ENCODE data around the gene LONRF2.

LONRF2 gene

GRCh38 chr2:100268986-100269385, 53.3 kb downstream of the LONRF2 start:
- TF ChIP-seq, protein P1, sequence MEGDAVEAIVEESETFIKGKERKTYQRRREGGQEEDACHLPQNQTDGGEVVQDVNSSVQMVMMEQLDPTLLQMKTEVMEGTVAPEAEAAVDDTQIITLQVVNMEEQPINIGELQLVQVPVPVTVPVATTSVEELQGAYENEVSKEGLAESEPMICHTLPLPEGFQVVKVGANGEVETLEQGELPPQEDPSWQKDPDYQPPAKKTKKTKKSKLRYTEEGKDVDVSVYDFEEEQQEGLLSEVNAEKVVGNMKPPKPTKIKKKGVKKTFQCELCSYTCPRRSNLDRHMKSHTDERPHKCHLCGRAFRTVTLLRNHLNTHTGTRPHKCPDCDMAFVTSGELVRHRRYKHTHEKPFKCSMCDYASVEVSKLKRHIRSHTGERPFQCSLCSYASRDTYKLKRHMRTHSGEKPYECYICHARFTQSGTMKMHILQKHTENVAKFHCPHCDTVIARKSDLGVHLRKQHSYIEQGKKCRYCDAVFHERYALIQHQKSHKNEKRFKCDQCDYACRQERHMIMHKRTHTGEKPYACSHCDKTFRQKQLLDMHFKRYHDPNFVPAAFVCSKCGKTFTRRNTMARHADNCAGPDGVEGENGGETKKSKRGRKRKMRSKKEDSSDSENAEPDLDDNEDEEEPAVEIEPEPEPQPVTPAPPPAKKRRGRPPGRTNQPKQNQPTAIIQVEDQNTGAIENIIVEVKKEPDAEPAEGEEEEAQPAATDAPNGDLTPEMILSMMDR (IDR thresholded peaks at IDR 0.05), result no peak
- H3K27me3 ChIP-seq, result no peaks in the 10 kb centered on the region
- no peak overlapping the region for H3K4me3 ChIP-seq (ENCODE audit: low read depth in 1 of 2, low read length in 1 of 2)
- H3K4me1 ChIP-seq (ENCODE audit: control insufficient read depth in 1 of 2, insufficient read depth in 1 of 2, low read depth in 1 of 2, low read length in 1 of 2), result no peaks in the 10 kb centered on the region
- no peaks in the 10 kb centered on the region for H3K9me3 ChIP-seq
- no peaks in the 10 kb centered on the region for H3K36me3 ChIP-seq
- no peak overlapping the region for H3K27ac ChIP-seq

DNA sequence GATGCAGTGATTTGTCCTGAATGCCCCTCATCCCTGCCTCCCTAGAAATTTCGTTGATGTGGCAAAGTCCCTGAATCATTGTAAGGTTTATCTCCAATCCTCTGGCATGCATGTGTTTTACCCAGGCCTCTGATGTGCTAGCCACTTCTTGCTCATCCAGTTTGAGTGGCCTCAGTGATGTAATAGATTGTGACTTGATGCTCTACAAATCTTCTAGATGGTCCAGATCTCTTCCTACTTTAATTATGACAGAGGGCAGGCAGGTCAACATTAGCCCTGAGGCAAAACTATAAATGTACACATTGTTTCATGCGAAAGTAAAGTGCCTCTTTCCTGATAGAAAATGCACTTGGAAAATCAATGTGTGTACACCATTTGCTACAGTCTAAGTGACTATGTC, 54.5 kb downstream of the LONRF2 start:
- TF ChIP-seq, protein P1 (IDR thresholded peaks at IDR 0.05), result no peak
- H3K9me3 ChIP-seq, result no peaks in the 10 kb centered on the region
- H3K27ac ChIP-seq, result no peak overlapping the region
- no peak overlapping the region for H3K4me3 ChIP-seq (ENCODE audit: low read depth in 1 of 2, low read length in 1 of 2)
- H3K27me3 ChIP-seq, result no peaks in the 10 kb centered on the region
- no peaks in the 10 kb centered on the region for H3K36me3 ChIP-seq
- peaks cover 0 to 2% of the 10 kb centered on the region in 2 experiments for H3K4me1 ChIP-seq (ENCODE audit: control insufficient read depth in 1 of 2, insufficient read depth in 1 of 2, low read depth in 1 of 2, low read length in 1 of 2)

GRCh38 chr2:100266126-100266525, 56.2 kb downstream of the LONRF2 start:
- Histone ChIP-seq H3K36me3 (no peaks in the 10 kb centered on the region), H3K9me3 (no peaks in the 10 kb centered on the region), H3K27me3 (no peaks in the 10 kb centered on the region), H3K27ac (no peak overlapping the region), H3K4me1 (ENCODE audit: control insufficient read depth in 1 of 2, insufficient read depth in 1 of 2, low read depth in 1 of 2, low read length in 1 of 2) (peaks cover 9 to 12% of the 10 kb centered on the region in 2 experiments), H3K4me3 (ENCODE audit: low read depth in 1 of 2, low read length in 1 of 2) (no peak overlapping the region)
- TF ChIP-seq, protein P1 (IDR thresholded peaks at IDR 0.05), result no peak

DNA sequence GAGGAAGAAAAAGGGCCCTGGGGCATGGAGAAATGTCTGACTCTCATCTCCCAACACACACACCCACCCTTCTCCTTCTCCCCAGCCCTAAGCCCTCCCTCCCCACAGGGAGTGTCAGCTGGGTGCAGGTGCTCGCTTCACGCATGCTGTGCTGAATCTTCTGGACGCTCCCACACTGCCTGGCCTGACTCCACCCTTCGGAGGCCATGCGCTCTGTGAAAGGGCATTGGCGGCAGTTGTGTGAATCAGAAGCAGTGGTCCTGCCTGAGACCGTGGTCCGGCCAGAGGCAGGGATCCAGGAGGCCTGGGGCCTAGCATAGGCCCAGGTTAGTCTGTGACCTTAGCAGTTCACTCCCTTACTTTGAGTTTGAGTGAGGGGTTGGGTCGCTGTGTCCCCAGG, 57.1 kb downstream of the LONRF2 start:
- Histone ChIP-seq H3K9me3 (no peaks in the 10 kb centered on the region), H3K27me3 (no peaks in the 10 kb centered on the region), H3K4me1 (ENCODE audit: control insufficient read depth in 1 of 2, insufficient read depth in 1 of 2, low read depth in 1 of 2, low read length in 1 of 2) (peaks cover 9 to 12% of the 10 kb centered on the region in 2 experiments), H3K4me3 (ENCODE audit: low read depth in 1 of 2, low read length in 1 of 2) (no peak overlapping the region), H3K36me3 (no peaks in the 10 kb centered on the region), H3K27ac (no peak overlapping the region)
- TF ChIP-seq, protein P1 (IDR thresholded peaks at IDR 0.05), result no peak

- H3K27ac ChIP-seq, result no peak overlapping the region
- no peaks in the 10 kb centered on the region for H3K36me3 ChIP-seq
- no peaks in the 10 kb centered on the region for H3K27me3 ChIP-seq
- TF ChIP-seq, protein P1 (IDR thresholded peaks at IDR 0.05), result no peak
- no peaks in the 10 kb centered on the region for H3K9me3 ChIP-seq
- H3K4me1 ChIP-seq (ENCODE audit: control insufficient read depth in 1 of 2, insufficient read depth in 1 of 2, low read depth in 1 of 2, low read length in 1 of 2), result peaks cover 9 to 12% of the 10 kb centered on the region in 2 experiments
- H3K4me3 ChIP-seq (ENCODE audit: low read depth in 1 of 2, low read length in 1 of 2), result no peak overlapping the region
Measured at GRCh38 chr2:100264651-100265050, 57.6 kb downstream of the LONRF2 start.

DNA sequence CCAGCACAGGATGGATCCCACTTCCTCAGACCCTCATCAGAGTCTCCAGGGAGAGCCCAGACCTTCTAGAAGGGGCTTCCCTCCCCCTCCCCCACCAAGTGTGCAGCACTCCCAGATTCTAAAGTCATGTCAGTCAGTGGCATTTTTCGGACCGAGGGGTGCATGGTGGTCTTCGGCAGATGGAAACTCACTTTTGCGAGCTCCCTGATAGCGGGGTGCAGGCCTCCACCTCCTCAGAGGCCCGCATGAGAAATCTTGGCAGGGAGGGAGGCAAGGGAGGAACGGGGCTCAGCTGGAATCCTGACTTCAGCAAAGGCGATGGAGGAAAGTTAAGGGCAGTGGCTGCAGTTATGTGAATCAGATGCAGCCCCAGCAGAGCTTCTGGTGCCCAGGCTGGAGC, 58.2 kb downstream of the LONRF2 start:
- TF ChIP-seq, protein P1 (IDR thresholded peaks at IDR 0.05), result no peak

More for the DNA sequence above, 58.2 kb downstream of the LONRF2 start:
- Histone ChIP-seq H3K4me1 (ENCODE audit: control insufficient read depth in 1 of 2, insufficient read depth in 1 of 2, low read depth in 1 of 2, low read length in 1 of 2) (peaks cover 9 to 12% of the 10 kb centered on the region in 2 experiments), H3K36me3 (no peaks in the 10 kb centered on the region), H3K27me3 (no peaks in the 10 kb centered on the region), H3K27ac (no peak overlapping the region), H3K9me3 (no peaks in the 10 kb centered on the region), H3K4me3 (ENCODE audit: low read depth in 1 of 2, low read length in 1 of 2) (no peak overlapping the region)

All from neutrophil (primary cell).